Activated CD4-positive, alpha-beta memory T cell treated with anti-CD3 and anti-CD28 coated beads, Interleukin-2, amount 10 ng/mL, durations not matched to agents 7 days and 5 days (primary cell): ENCODE measurements around the gene PI4K2B. TPM values are rescaled to one million over a fixed set of nuclear protein-coding genes. Genes with fewer than 3 reads are reported as not detected.
A peak's percentile ranks its signal among the peaks of the same experiment; 100 is the strongest.
"Not testable (repeated sequence)": the region's sequence is repeated elsewhere in the genome, so short reads cannot be mapped to it uniquely, and the experiment has no call there.

Source experiments
- CTCF ChIA-PET: fragments of 350-600 bp; sonication (Branson Sonifier 250); formaldehyde crosslinking; loops from one replicate; lab custom pipeline; 2021; ENCODE audit warnings: antibody characterized with exemption, inconsistent platforms; lab: Charles Lee
- POLR2A ChIA-PET: fragments of 350-600 bp; sonication (Branson Sonifier 250); formaldehyde crosslinking; loops from one replicate; lab custom pipeline; 2021; ENCODE audit warnings: antibody characterized with exemption; lab: Charles Lee
- DNase-seq: peaks from one replicate; pipeline ENCODE4 v3.0.0-alpha.2; 2020
- H3K27ac Mint-ChIP-seq: one replicate; pipeline ENCODE4 v1.8.0; 2021; ENCODE audit warnings: mild to moderate bottlenecking, mixed read lengths
- H3K27me3 Mint-ChIP-seq: one replicate; pipeline ENCODE4 v1.8.0; 2021; ENCODE audit warnings: mixed read lengths
- H3K36me3 Mint-ChIP-seq: one replicate; pipeline ENCODE4 v1.8.0; 2021; ENCODE audit warnings: low read depth, mixed read lengths
- H3K4me1 Mint-ChIP-seq: one replicate; pipeline ENCODE4 v1.8.0; 2021; ENCODE audit warnings: mixed read lengths
- H3K4me3 Mint-ChIP-seq: one replicate; pipeline ENCODE4 v1.8.0; 2021; ENCODE audit warnings: mild to moderate bottlenecking, mixed read lengths
- H3K9me3 Mint-ChIP-seq: one replicate; pipeline ENCODE4 v1.8.0; 2021; ENCODE audit warnings: mixed read lengths
- total RNA-seq, 2 experiments: library from RNA; stranded (reverse); gene quantifications; one replicate each; pipeline ENCODE4 v1.2.3, GENCODE V29; 2021

PI4K2B gene
- total RNA-seq, 2 experiments from 2014 or later: 49.2 to 49.5 TPM

- ChIA-PET POLR2A (interaction anchor here (3.7 kb wide), 1 partner anchor 149 kb away, joined by 44 read pairs; the partner anchor contains the start of gene SEPSECS), CTCF (interaction anchor here (0.8 to 5.9 kb wide), 4 partner anchors 11 to 75 kb away, joined by 3 to 75 read pairs (median 38); partner anchors contain the start of gene PI4K2B)
- Mint-ChIP-seq H3K36me3 (no peaks in the 10 kb centered on the region), H3K27ac (no peak overlapping the region), H3K4me3 (no peak overlapping the region), H3K27me3 (peaks cover 2% of the 10 kb centered on the region), H3K4me1 (peaks cover 30% of the 10 kb centered on the region), H3K9me3 (no peaks in the 10 kb centered on the region)
- DNase-seq: no peak
These were observed 76.4 kb downstream of the PI4K2B start for GRCh38 chr4:25310066-25310802.

- ChIA-PET CTCF (interaction anchor here (1.0 to 5.9 kb wide), 4 partner anchors 10 to 76 kb away, joined by 3 to 75 read pairs (median 45); partner anchors contain the start of gene PI4K2B), POLR2A (interaction anchor here (1.0 to 3.7 kb wide), 2 partner anchors 77 to 150 kb away, joined by 3 to 44 read pairs; partner anchors contain the start of genes PI4K2B and SEPSECS)
- Mint-ChIP-seq H3K27me3 (peaks cover 2% of the 10 kb centered on the region), H3K9me3 (no peaks in the 10 kb centered on the region), H3K36me3 (no peaks in the 10 kb centered on the region), H3K27ac (no peak overlapping the region), H3K4me1 (peaks cover 30% of the 10 kb centered on the region), H3K4me3 (no peak overlapping the region)
- no peak for DNase-seq
These were observed 77.0 kb downstream of the PI4K2B start for GRCh38 chr4:25310803-25311166.

GRCh38 chr4:25312496-25313200, 78.8 kb downstream of the PI4K2B start, which contains the start of gene ZCCHC4:
ZCCHC4 (plus strand) TSS chr4:25312774; CDS start chr4:25312810, 36 bp downstream.
- peak; percentile 91 for DNase-seq

GRCh38 chr4:25313201-25313895, 79.5 kb downstream of the PI4K2B start:
- Mint-ChIP-seq H3K36me3 (peaks cover 6% of the 10 kb centered on the region), H3K9me3 (no peaks in the 10 kb centered on the region), H3K4me3 (peak overlapping the region; percentile 99), H3K27me3 (no peaks in the 10 kb centered on the region), H3K27ac (peak overlapping the region; percentile 88), H3K4me1 (peaks cover 37% of the 10 kb centered on the region)
- POLR2A ChIA-PET: interaction anchor here (0.9 to 3.7 kb wide), 19 partner anchors 8 to 1270 kb away, joined by 3 to 65 read pairs (median 7); partner anchors contain the start of genes ANAPC4, DHX15, PI4K2B and SEPSECS
- CTCF ChIA-PET: interaction anchor here (1.0 to 5.9 kb wide), 31 partner anchors 8 to 840 kb away, joined by 3 to 97 read pairs (median 8); partner anchors contain the start of genes ANAPC4, PI4K2B, SEPSECS and SMIM20
- DNase-seq: no peak

More at GRCh38 chr4:25312496-25313200, 78.8 kb downstream of the PI4K2B start, which contains the start of gene ZCCHC4:
- peaks cover 35% of the 10 kb centered on the region for H3K4me1 Mint-ChIP-seq
- H3K36me3 Mint-ChIP-seq: peaks cover 3% of the 10 kb centered on the region
- H3K27ac Mint-ChIP-seq: peak within 1 kb of the TSS; percentile 88
- POLR2A ChIA-PET: interaction anchor here (0.7 to 3.7 kb wide), 23 partner anchors 9 to 1271 kb away, joined by 3 to 65 read pairs (median 6); partner anchors contain the start of genes ANAPC4, DHX15, PI4K2B and SEPSECS
- CTCF ChIA-PET: interaction anchor here (0.6 to 5.9 kb wide), 58 partner anchors 8 to 839 kb away, joined by 3 to 97 read pairs (median 5); partner anchors contain the start of genes ANAPC4, DHX15, PI4K2B and SEPSECS
- no peaks in the 10 kb centered on the region for H3K9me3 Mint-ChIP-seq
- H3K27me3 Mint-ChIP-seq: peaks cover 2% of the 10 kb centered on the region
- peak within 1 kb of the TSS; percentile 99 for H3K4me3 Mint-ChIP-seq

- Mint-ChIP-seq H3K36me3 (peaks cover 11% of the 10 kb centered on the region), H3K27me3 (no peaks in the 10 kb centered on the region), H3K4me3 (no peak overlapping the region), H3K27ac (peak overlapping the region; percentile 33), H3K9me3 (no peaks in the 10 kb centered on the region), H3K4me1 (peaks cover 28% of the 10 kb centered on the region)
- DNase-seq: no peak
- ChIA-PET POLR2A (interaction anchor here (0.9 to 2.2 kb wide), 3 partner anchors 7 to 85 kb away, joined by 3 to 16 read pairs (median 4); partner anchors contain the start of gene ZCCHC4), CTCF (interaction anchor here (0.8 to 2.4 kb wide), 7 partner anchors 8 to 85 kb away, joined by 3 to 24 read pairs (median 3); partner anchors contain the start of gene ZCCHC4)
These were observed 86.5 kb downstream of the PI4K2B start for GRCh38 chr4:25320336-25320735.

GRCh38 chr4:25320773-25321172, 86.9 kb downstream of the PI4K2B start:
- H3K27ac Mint-ChIP-seq: peak overlapping the region; percentile 33
- peaks cover 11% of the 10 kb centered on the region for H3K36me3 Mint-ChIP-seq
- ChIA-PET CTCF (interaction anchor here (0.8 to 2.4 kb wide), 6 partner anchors 8 to 86 kb away, joined by 3 to 24 read pairs (median 4); partner anchors contain the start of gene ZCCHC4), POLR2A (interaction anchor here (1.0 to 2.9 kb wide), 3 partner anchors 8 to 85 kb away, joined by 3 to 16 read pairs (median 15); partner anchors contain the start of gene ZCCHC4)
- DNase-seq: no peak
- H3K4me1 Mint-ChIP-seq: peaks cover 28% of the 10 kb centered on the region
- no peak overlapping the region for H3K4me3 Mint-ChIP-seq
- no peaks in the 10 kb centered on the region for H3K9me3 Mint-ChIP-seq
- no peaks in the 10 kb centered on the region for H3K27me3 Mint-ChIP-seq

- ChIA-PET POLR2A (interaction anchor here (2.2 to 2.9 kb wide), 2 partner anchors 9 kb away, joined by 15 to 16 read pairs; partner anchors contain the start of gene ZCCHC4), CTCF (interaction anchor here (1.1 to 2.4 kb wide), 3 partner anchors 9 to 44 kb away, joined by 3 to 24 read pairs (median 7); partner anchors contain the start of gene ZCCHC4)
- Mint-ChIP-seq H3K4me3 (no peak overlapping the region), H3K27me3 (no peaks in the 10 kb centered on the region), H3K9me3 (no peaks in the 10 kb centered on the region), H3K27ac (no peak overlapping the region), H3K36me3 (peaks cover 11% of the 10 kb centered on the region), H3K4me1 (peaks cover 26% of the 10 kb centered on the region)
- DNase-seq: no peak
These were observed 87.9 kb downstream of the PI4K2B start for GRCh38 chr4:25321703-25322102.

- ChIA-PET CTCF (interaction anchor here (2.8 kb wide), 1 partner anchor 16 kb away, joined by 7 read pairs; the partner anchor contains the start of gene ZCCHC4), POLR2A (interaction anchor here (4.2 kb wide), 1 partner anchor 16 kb away, joined by 50 read pairs; the partner anchor contains the start of gene ZCCHC4)
- peaks cover 21% of the 10 kb centered on the region for H3K4me1 Mint-ChIP-seq
- not testable (repeated sequence) for H3K27ac Mint-ChIP-seq, H3K36me3 Mint-ChIP-seq, H3K27me3 Mint-ChIP-seq, H3K4me3 Mint-ChIP-seq, DNase-seq, H3K9me3 Mint-ChIP-seq
These were observed 94.6 kb downstream of the PI4K2B start for GRCh38 chr4:25328463-25328862.

Other genes starting within 250 kb of the PI4K2B start
- not detected for gene LGI2, start 203.1 kb upstream of the PI4K2B start, total RNA-seq
- 10 to 100 TPM; 15.1 to 15.2 TPM for gene SEPSECS, start 73.6 kb upstream of the PI4K2B start, total RNA-seq
- gene ZCCHC4, start 78.7 kb downstream of the PI4K2B start, total RNA-seq: 1 to 10 TPM; 8.4 TPM
- 10 to 100 TPM; 41.0 to 41.2 TPM for gene ANAPC4, start 143.2 kb downstream of the PI4K2B start, total RNA-seq